Measurements from ENCODE around the gene CDH4. TPM values are rescaled to one million over a fixed set of nuclear protein-coding genes. Genes with fewer than 3 reads are reported as not detected.
"Not testable (repeated sequence)": the region's sequence is repeated elsewhere in the genome, so short reads cannot be mapped to it uniquely, and the experiment has no call there.

The CDH4 gene
- total RNA-seq, 1 donor from 2014 or later, result 39.7 TPM

- Histone ChIP-seq H3K27me3 (ENCODE audit: control insufficient read depth, insufficient read depth, low read length) (no peaks in the 10 kb centered on the region), H3K36me3 (ENCODE audit: control insufficient read depth, insufficient read depth, low read length) (no peaks in the 10 kb centered on the region), H3K4me3 (ENCODE audit: low read depth, low read length) (no peak overlapping the region)
- no peak for TF ChIP-seq CTCF (IDR thresholded peaks at IDR 0.05; ENCODE audit: insufficient read depth, low read length, poor library complexity, severe bottlenecking)
- no peak for DNase-seq (ENCODE audit: low read depth)
Observed at GRCh38 chr20:61940491-61940890, 688.4 kb downstream of the CDH4 start.

- Histone ChIP-seq H3K4me3 (ENCODE audit: low read depth, low read length) (no peak overlapping the region), H3K27me3 (ENCODE audit: control insufficient read depth, insufficient read depth, low read length) (no peaks in the 10 kb centered on the region), H3K36me3 (ENCODE audit: control insufficient read depth, insufficient read depth, low read length) (no peaks in the 10 kb centered on the region)
- DNase-seq (ENCODE audit: low read depth), result no peak
- TF ChIP-seq CTCF (IDR thresholded peaks at IDR 0.05; ENCODE audit: insufficient read depth, low read length, poor library complexity, severe bottlenecking), result no peak
Observed at GRCh38 chr20:61940976-61941720, 689.1 kb downstream of the CDH4 start.

GRCh38 chr20:61941721-61942405 lies 689.8 kb downstream of the CDH4 start:
- no peaks in the 10 kb centered on the region for H3K27me3 ChIP-seq (ENCODE audit: control insufficient read depth, insufficient read depth, low read length)
- no peak for DNase-seq (ENCODE audit: low read depth)
- H3K36me3 ChIP-seq (ENCODE audit: control insufficient read depth, insufficient read depth, low read length), result no peaks in the 10 kb centered on the region
- H3K4me3 ChIP-seq (ENCODE audit: low read depth, low read length), result no peak overlapping the region
- no peak for TF ChIP-seq CTCF (IDR thresholded peaks at IDR 0.05; ENCODE audit: insufficient read depth, low read length, poor library complexity, severe bottlenecking)

- DNase-seq (ENCODE audit: low read depth), result no peak
- TF ChIP-seq CTCF (IDR thresholded peaks at IDR 0.05; ENCODE audit: insufficient read depth, low read length, poor library complexity, severe bottlenecking), result no peak
- Histone ChIP-seq H3K36me3 (ENCODE audit: control insufficient read depth, insufficient read depth, low read length) (no peaks in the 10 kb centered on the region), H3K27me3 (ENCODE audit: control insufficient read depth, insufficient read depth, low read length) (no peaks in the 10 kb centered on the region), H3K4me3 (ENCODE audit: low read depth, low read length) (no peak overlapping the region)
Observed at GRCh38 chr20:61942526-61942925, 690.5 kb downstream of the CDH4 start.

- DNase-seq (ENCODE audit: low read depth); H3K27me3 ChIP-seq (ENCODE audit: control insufficient read depth, insufficient read depth, low read length); H3K4me3 ChIP-seq (ENCODE audit: low read depth, low read length); H3K36me3 ChIP-seq (ENCODE audit: control insufficient read depth, insufficient read depth, low read length): not testable (repeated sequence)
Observed at GRCh38 chr20:61944967-61945366, 692.9 kb downstream of the CDH4 start.

GRCh38 chr20:61945495-61945894 lies 693.4 kb downstream of the CDH4 start:
- H3K4me3 ChIP-seq (ENCODE audit: low read depth, low read length); DNase-seq (ENCODE audit: low read depth); H3K27me3 ChIP-seq (ENCODE audit: control insufficient read depth, insufficient read depth, low read length); H3K36me3 ChIP-seq (ENCODE audit: control insufficient read depth, insufficient read depth, low read length): not testable (repeated sequence)

GRCh38 chr20:61948056-61948455 lies 696.0 kb downstream of the CDH4 start:
- H3K27me3 ChIP-seq (ENCODE audit: control insufficient read depth, insufficient read depth, low read length), result not testable (repeated sequence)

More at GRCh38 chr20:61948056-61948455, 696.0 kb downstream of the CDH4 start:
- H3K4me3 ChIP-seq (ENCODE audit: low read depth, low read length); DNase-seq (ENCODE audit: low read depth); H3K36me3 ChIP-seq (ENCODE audit: control insufficient read depth, insufficient read depth, low read length): not testable (repeated sequence)
